A549 (cell line): ENCODE data around the gene CXCR2. TPM values are rescaled to one million over a fixed set of nuclear protein-coding genes. Genes with fewer than 3 reads are reported as not detected.

ENCODE experiments used
- ATAC-seq, 2 experiments: fragments of 200-7000 bp in 1 of 2; fragments of >200 bp in 1 of 2; cut with Nextera tagmentation in 1 of 2; cut with Tn5 transposase in 1 of 2; 3 replicates each; pipeline versions ENCODE4 v1.8.0 to v1.9.1; 2018 to 2020; ENCODE audit warnings: mild to moderate bottlenecking in 1 of 2, moderate library complexity in 1 of 2
- CTCF ChIA-PET: fragments of 300-600 bp; sonication (Branson Sonifier 250); formaldehyde crosslinking; extraction: SDS; loops from one replicate; lab custom pipeline; 2021; ENCODE audit warnings: antibody characterized with exemption, inconsistent platforms; lab: Yijun Ruan, JAX
- POLR2A ChIA-PET: fragments of 350-600 bp; formaldehyde crosslinking; extraction: SDS; loops from one replicate; lab custom pipeline; 2021; ENCODE audit warnings: antibody characterized with exemption, inconsistent platforms; lab: Yijun Ruan, JAX
- DNase-seq, 2 experiments: peaks; one replicate each; pipeline versions ENCODE4 v3.0.0 to v3.0.0-alpha.2; 2011 to 2016; ENCODE audit warnings: low read depth in 1 of 2, low spot score in 1 of 2
- FAIRE-seq: peaks from 2 replicates; lab custom pipeline; 2011; peaks lifted over from hg19 to GRCh38; lab: Jason Lieb, UNC
- H3K27ac ChIP-seq, 2 experiments: fragments of >200 bp; sonication (Bioruptor Twin); formaldehyde crosslinking; 3 replicates each; pipeline ENCODE4 v1.5.1; 2016 to 2017
- H3K4me1 ChIP-seq: fragments of >200 bp; sonication (Bioruptor Twin); formaldehyde crosslinking; 3 replicates; pipeline ENCODE4 v1.6.1; 2016
- H3K4me2 ChIP-seq: fragments of >200 bp; sonication (Bioruptor Twin); formaldehyde crosslinking; 3 replicates; pipeline ENCODE4 v1.6.1; 2016
- H3K4me3 ChIP-seq: fragments of >200 bp; sonication (Bioruptor Twin); formaldehyde crosslinking; 3 replicates; pipeline ENCODE4 v1.5.1; 2016
- H3K9me3 ChIP-seq: fragments of >200 bp; sonication (Bioruptor Twin); formaldehyde crosslinking; 3 replicates; pipeline ENCODE4 v1.6.1; 2016
- CHD4 ChIP-seq: fragments of 200-600 bp; sonication (generic); IDR thresholded peaks from 2 replicates; pipeline ENCODE4 v1.6.1; 2016; ENCODE audit warnings: antibody characterized with exemption, mild to moderate bottlenecking, borderline replicate concordance
- CTCF ChIP-seq: fragments of >200 bp; sonication (Bioruptor Twin); formaldehyde crosslinking; IDR thresholded peaks from 3 replicates; pipeline ENCODE4 v1.5.1; 2016
- MYC ChIP-seq: IDR thresholded peaks from 2 replicates; pipeline ENCODE4 v1.6.1; 2012; ENCODE audit warnings: mild to moderate bottlenecking, inconsistent platforms, low read length, improper control_type of control experiment, borderline replicate concordance
- RAD21 ChIP-seq, 2 experiments: fragments of >200 bp in 1 of 2; sonication (Bioruptor Twin) in 1 of 2; formaldehyde crosslinking in 1 of 2; IDR thresholded peaks in 1 of 2; conservative IDR thresholded peaks in 1 of 2; 2 replicates in 1 of 2; 3 replicates in 1 of 2; pipeline ENCODE4 v1.6.1; 2012 to 2018; ENCODE audit warnings: inconsistent platforms in 1 of 2
- SMC3 ChIP-seq: fragments of >200 bp; sonication (Bioruptor Twin); formaldehyde crosslinking; IDR thresholded peaks from 3 replicates; pipeline ENCODE4 v1.6.1; 2018; ENCODE audit warnings: inconsistent platforms
- WGBS: methylation state at CpG from one replicate; pipeline ENCODE4 v1.1.6; 2017; ENCODE audit errors: missing lambda C conversion rate; 5-methylcytosine and 5-hydroxymethylcytosine counted together
- polyA plus RNA-seq, 4 experiments: library from polyadenylated mRNA; depleted of rRNA in 3 of 4; stranded (reverse); fragments of >200 nt; fragmentation: RNase III in 1 of 4; extraction: RNeasy Plus Mini Kit Qiagen cat#74134 plus additional on column Dnase treatment in 1 of 4; gene quantifications; 2 replicates in 3 of 4; 3 replicates in 1 of 4; pipeline ENCODE4 v1.2.3, GENCODE V29; 2011 to 2017

CXCR2 gene
- polyA plus RNA-seq, 2 of the 4 experiments (the other 2 are of a cell fraction): 0.08 TPM; not detected in 1

- ATAC-seq (peak; percentile 92 to 98), FAIRE-seq (no peak), DNase-seq (peak; percentile 65 to 81)
- peak overlapping the region; percentile 25; the same call in 1 of the 3 replicates for H3K4me2 ChIP-seq
- no peaks in the 10 kb centered on the region for H3K9me3 ChIP-seq
- peak overlapping the region; percentile 37 to 67; a peak in 4 of 6 replicates for H3K27ac ChIP-seq
- TF ChIP-seq CHD4: no peak
- peak; percentile 73 for TF ChIP-seq CTCF
- peak; percentile 38; the same call in 1 of the 2 replicates for TF ChIP-seq MYC
- TF ChIP-seq SMC3: peak; percentile 47; the same call in 2 of the 3 replicates
- TF ChIP-seq RAD21 (conservative IDR thresholded peaks at IDR 0.05 in 1 of 2, IDR thresholded peaks at IDR 0.05 in 1 of 2): peak; percentile 71 to 72
- 39% methylated on average over 8 of the region's 8 CpGs for WGBS
- ChIA-PET CTCF (interaction anchor here (0.8 to 1.6 kb wide), 7 partner anchors 10 to 80 kb away, joined by 3 to 8 read pairs (median 4); no protein-coding TSS in a partner anchor), POLR2A (no interaction called here)
- H3K4me3 ChIP-seq: no peak overlapping the region
- no peaks in the 10 kb centered on the region for H3K4me1 ChIP-seq
Measured at GRCh38 chr2:218186355-218186766, 60.5 kb downstream of the CXCR2 start.

Other genes starting within 250 kb of the CXCR2 start
- gene TNS1, start 123.0 kb upstream of the CXCR2 start, polyA plus RNA-seq (2011; rRNA removed): 4.9 and 9.5 TPM in 2 replicates
- 7.7 to 11.4 TPM (median 10.6 TPM) in 3 replicates for gene TNS1, start 123.0 kb upstream of the CXCR2 start, polyA plus RNA-seq (2017; fragmentation: RNase III; extraction: RNeasy Plus Mini Kit Qiagen cat#74134 plus additional on column Dnase treatment)
- 0.04 TPM in 1 of 2 replicates, not detected in the other for gene RUFY4, start 56.8 kb upstream of the CXCR2 start, polyA plus RNA-seq (2011; rRNA removed)
- not detected in 3 replicates for gene RUFY4, start 56.8 kb upstream of the CXCR2 start, polyA plus RNA-seq (2017; fragmentation: RNase III; extraction: RNeasy Plus Mini Kit Qiagen cat#74134 plus additional on column Dnase treatment)
- gene CXCR1, start 40.9 kb downstream of the CXCR2 start, polyA plus RNA-seq (2011; rRNA removed): not detected in 2 replicates
- not detected in 3 replicates for gene CXCR1, start 40.9 kb downstream of the CXCR2 start, polyA plus RNA-seq (2017; fragmentation: RNase III; extraction: RNeasy Plus Mini Kit Qiagen cat#74134 plus additional on column Dnase treatment)
- gene ARPC2, start 91.2 kb downstream of the CXCR2 start, polyA plus RNA-seq (2011; rRNA removed): 279 and 374 TPM in 2 replicates
- 263 to 283 TPM (median 273 TPM) in 3 replicates for gene ARPC2, start 91.2 kb downstream of the CXCR2 start, polyA plus RNA-seq (2017; fragmentation: RNase III; extraction: RNeasy Plus Mini Kit Qiagen cat#74134 plus additional on column Dnase treatment)
- 0.05 and 0.06 TPM in 2 replicates for gene GPBAR1, start 135.0 kb downstream of the CXCR2 start, polyA plus RNA-seq (2011; rRNA removed)
- 0.12 to 0.16 TPM (median 0.13 TPM) in 3 replicates for gene GPBAR1, start 135.0 kb downstream of the CXCR2 start, polyA plus RNA-seq (2017; fragmentation: RNase III; extraction: RNeasy Plus Mini Kit Qiagen cat#74134 plus additional on column Dnase treatment)
- gene AAMP, start 144.1 kb downstream of the CXCR2 start, polyA plus RNA-seq (2011; rRNA removed): 71.3 and 82.0 TPM in 2 replicates
- gene AAMP, start 144.1 kb downstream of the CXCR2 start, polyA plus RNA-seq (2017; fragmentation: RNase III; extraction: RNeasy Plus Mini Kit Qiagen cat#74134 plus additional on column Dnase treatment): 165 to 173 TPM (median 168 TPM) in 3 replicates
- gene PNKD, start 144.5 kb downstream of the CXCR2 start, polyA plus RNA-seq (2011; rRNA removed): 46.2 and 52.6 TPM in 2 replicates
- 47.2 to 51.7 TPM (median 51.6 TPM) in 3 replicates for gene PNKD, start 144.5 kb downstream of the CXCR2 start, polyA plus RNA-seq (2017; fragmentation: RNase III; extraction: RNeasy Plus Mini Kit Qiagen cat#74134 plus additional on column Dnase treatment)
- 61.4 and 91.5 TPM in 2 replicates for gene TMBIM1, start 166.5 kb downstream of the CXCR2 start, polyA plus RNA-seq (2011; rRNA removed)
- gene TMBIM1, start 166.5 kb downstream of the CXCR2 start, polyA plus RNA-seq (2017; fragmentation: RNase III; extraction: RNeasy Plus Mini Kit Qiagen cat#74134 plus additional on column Dnase treatment): 66.6 to 72.1 TPM (median 70.4 TPM) in 3 replicates
- 0.17 and 0.41 TPM in 2 replicates for gene CATIP, start 230.8 kb downstream of the CXCR2 start, polyA plus RNA-seq (2011; rRNA removed)
- 0.09 to 0.15 TPM in 2 of 3 replicates, not detected in the other for gene CATIP, start 230.8 kb downstream of the CXCR2 start, polyA plus RNA-seq (2017; fragmentation: RNase III; extraction: RNeasy Plus Mini Kit Qiagen cat#74134 plus additional on column Dnase treatment)